Mesenchymal stem cell (in vitro differentiated cells and primary cell): ENCODE results near the gene SHANK2.

Source experiments
- DNase-seq: peaks from one replicate; pipeline ENCODE4 v3.0.0-alpha.2; 2013
- H2AFZ ChIP-seq: one replicate; pipeline ENCODE4 v1.6.1; 2013; ENCODE audit warnings: low read depth, mild to moderate bottlenecking, control low read depth, inconsistent platforms, low read length, moderate library complexity
- H2AK5ac ChIP-seq: 2 replicates; pipeline ENCODE4 v1.6.1; 2013; ENCODE audit warnings: low read length, moderate library complexity, mild to moderate bottlenecking, inconsistent platforms; ENCODE audit not compliant: severe bottlenecking
- H2BK120ac ChIP-seq: one replicate; pipeline ENCODE4 v1.6.1; 2013; ENCODE audit warnings: low read depth, mild to moderate bottlenecking, inconsistent platforms, low read length, moderate library complexity
- H2BK12ac ChIP-seq, 2 experiments: one replicate each; pipeline ENCODE4 v1.6.1; 2013; ENCODE audit warnings: inconsistent platforms in 2 of 2, low read length in 2 of 2, mild to moderate bottlenecking in 2 of 2, moderate library complexity in 2 of 2, control low read depth in 1 of 2
- H2BK15ac ChIP-seq: one replicate; pipeline ENCODE4 v1.6.1; 2013; ENCODE audit warnings: mild to moderate bottlenecking, low read depth, inconsistent platforms; ENCODE audit not compliant: poor library complexity, severe bottlenecking
- H2BK5ac ChIP-seq: 2 replicates; pipeline ENCODE4 v1.6.1; 2013; ENCODE audit warnings: low read depth, mild to moderate bottlenecking, low read length, control low read depth, inconsistent platforms; ENCODE audit not compliant: poor library complexity, severe bottlenecking
- H3K14ac ChIP-seq, 2 experiments: one replicate each; pipeline ENCODE4 v1.6.1; 2013; ENCODE audit warnings: inconsistent platforms in 2 of 2, low read length in 2 of 2, control low read depth in 1 of 2, mild to moderate bottlenecking in 1 of 2, moderate library complexity in 1 of 2
- H3K18ac ChIP-seq, 2 experiments: one replicate each; pipeline ENCODE4 v1.6.1; 2013; ENCODE audit warnings: inconsistent platforms in 2 of 2, low read length in 2 of 2, control low read depth in 1 of 2, low read depth in 1 of 2, mild to moderate bottlenecking in 1 of 2
- H3K23ac ChIP-seq, 2 experiments: one replicate each; pipeline ENCODE4 v1.6.1; 2013; ENCODE audit warnings: inconsistent platforms in 2 of 2, low read length in 2 of 2, mild to moderate bottlenecking in 2 of 2, moderate library complexity in 2 of 2, control low read depth in 1 of 2
- H3K27ac ChIP-seq: 2 replicates; pipeline ENCODE4 v1.5.1; 2013; ENCODE audit warnings: mild to moderate bottlenecking, moderate library complexity, low read length, control low read depth, inconsistent platforms; ENCODE audit not compliant: poor library complexity, severe bottlenecking
- H3K27me3 ChIP-seq, 2 experiments: 2 replicates each; pipeline versions ENCODE4 v1.6.1 to v1.7.0; 2013; ENCODE audit warnings: low read length in 2 of 2, mild to moderate bottlenecking in 2 of 2, moderate library complexity in 2 of 2, control low read depth in 1 of 2, inconsistent platforms in 1 of 2; ENCODE audit not compliant: control insufficient read depth in 1 of 2, insufficient read depth in 1 of 2
- H3K36me3 ChIP-seq, 2 experiments: 2 replicates each; pipeline versions ENCODE4 v1.6.1 to v1.7.0; 2013; ENCODE audit warnings: low read length in 2 of 2, control low read depth in 1 of 2, inconsistent platforms in 1 of 2, low read depth in 1 of 2, mild to moderate bottlenecking in 1 of 2; ENCODE audit not compliant: insufficient read depth in 2 of 2, control insufficient read depth in 1 of 2
- H3K4ac ChIP-seq, 2 experiments: one replicate each; pipeline ENCODE4 v1.6.1; 2013; ENCODE audit warnings: inconsistent platforms in 2 of 2, low read length in 2 of 2, mild to moderate bottlenecking in 2 of 2, moderate library complexity in 2 of 2, control low read depth in 1 of 2, low read depth in 1 of 2
- H3K4me1 ChIP-seq: 2 replicates; pipeline ENCODE4 v1.6.1; 2013; ENCODE audit warnings: low read depth, low read length, control low read depth; ENCODE audit not compliant: control insufficient read depth, insufficient read depth
- H3K4me2 ChIP-seq: 2 replicates; pipeline ENCODE4 v1.6.1; 2013; ENCODE audit warnings: low read length, mild to moderate bottlenecking, inconsistent platforms; ENCODE audit not compliant: poor library complexity, severe bottlenecking
- H3K4me3 ChIP-seq, 2 experiments: 2 replicates each; pipeline versions ENCODE4 v1.5.1 to v1.7.0; 2013; ENCODE audit warnings: low read length in 2 of 2, mild to moderate bottlenecking in 2 of 2, control low read depth in 1 of 2, low read depth in 1 of 2; ENCODE audit not compliant: insufficient read depth in 1 of 2
- H3K79me1 ChIP-seq: replicated peaks from 2 replicates; pipeline ENCODE4 v1.6.1; 2013; ENCODE audit warnings: mild to moderate bottlenecking, control low read depth, low read length, inconsistent platforms; ENCODE audit not compliant: poor library complexity, severe bottlenecking
- H3K9ac ChIP-seq: 2 replicates; pipeline ENCODE4 v1.7.0; 2013; ENCODE audit warnings: mild to moderate bottlenecking, low read length, moderate library complexity
- H3K9me3 ChIP-seq: 2 replicates; pipeline ENCODE4 v1.7.0; 2013; ENCODE audit warnings: mild to moderate bottlenecking, low read length; ENCODE audit not compliant: control insufficient read depth
- H4K8ac ChIP-seq: one replicate; pipeline ENCODE4 v1.6.1; 2013; ENCODE audit warnings: inconsistent platforms, mild to moderate bottlenecking, low read length, moderate library complexity
- H4K91ac ChIP-seq: one replicate; pipeline ENCODE4 v1.6.1; 2013; ENCODE audit warnings: mild to moderate bottlenecking, low read length, inconsistent platforms
- WGBS: methylation state at CpG from one replicate; pipeline ENCODE4 v1.1.7; 2013; ENCODE audit warnings: mixed read lengths; 5-methylcytosine and 5-hydroxymethylcytosine counted together

The SHANK2 gene

DNA sequence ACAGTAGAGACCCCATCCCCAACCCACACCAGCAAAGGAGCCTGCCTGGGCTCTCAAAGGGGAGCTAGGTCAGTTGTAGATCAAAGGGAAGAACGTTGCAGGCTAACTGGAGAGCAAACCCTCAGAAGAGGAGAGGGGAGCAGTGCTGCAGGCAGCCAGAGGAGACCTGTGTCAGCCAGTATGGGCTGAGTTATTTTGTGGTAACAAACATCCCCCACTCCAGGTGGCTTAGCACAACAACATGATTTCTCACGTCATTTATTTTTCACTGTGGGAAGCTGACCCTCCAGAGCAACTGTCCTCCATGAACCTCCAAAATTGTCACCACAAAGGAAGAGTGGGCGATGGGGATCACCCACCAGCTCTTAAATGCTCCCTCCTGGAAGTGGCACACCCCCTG is 19.8 kb upstream of the SHANK2 start:
- Histone ChIP-seq H3K27me3 (peaks cover 0 to 41% of the 10 kb centered on the region in 2 experiments), H2AK5ac (no peak overlapping the region), H2BK5ac (no peak overlapping the region), H2BK15ac (no peak overlapping the region), H3K14ac (no peak overlapping the region), H3K4me2 (no peak overlapping the region), H3K27ac (no peak overlapping the region), H2BK120ac (no peak overlapping the region), H3K4ac (no peak overlapping the region), H3K23ac (no peak overlapping the region), H4K91ac (no peak overlapping the region), H4K8ac (no peak overlapping the region), H3K4me1 (peaks cover 20% of the 10 kb centered on the region), H2BK12ac (no peak overlapping the region), H3K4me3 (no peak overlapping the region), H3K79me1 (no peaks in the 10 kb centered on the region), H3K9me3 (peaks cover 20% of the 10 kb centered on the region), H3K18ac (no peak overlapping the region), H3K9ac (no peak overlapping the region), H3K36me3 (no peaks in the 10 kb centered on the region), H2AFZ (no peak overlapping the region)
- 60% methylated on average over 3 of the region's 3 CpGs for WGBS
- no peak for DNase-seq

DNA sequence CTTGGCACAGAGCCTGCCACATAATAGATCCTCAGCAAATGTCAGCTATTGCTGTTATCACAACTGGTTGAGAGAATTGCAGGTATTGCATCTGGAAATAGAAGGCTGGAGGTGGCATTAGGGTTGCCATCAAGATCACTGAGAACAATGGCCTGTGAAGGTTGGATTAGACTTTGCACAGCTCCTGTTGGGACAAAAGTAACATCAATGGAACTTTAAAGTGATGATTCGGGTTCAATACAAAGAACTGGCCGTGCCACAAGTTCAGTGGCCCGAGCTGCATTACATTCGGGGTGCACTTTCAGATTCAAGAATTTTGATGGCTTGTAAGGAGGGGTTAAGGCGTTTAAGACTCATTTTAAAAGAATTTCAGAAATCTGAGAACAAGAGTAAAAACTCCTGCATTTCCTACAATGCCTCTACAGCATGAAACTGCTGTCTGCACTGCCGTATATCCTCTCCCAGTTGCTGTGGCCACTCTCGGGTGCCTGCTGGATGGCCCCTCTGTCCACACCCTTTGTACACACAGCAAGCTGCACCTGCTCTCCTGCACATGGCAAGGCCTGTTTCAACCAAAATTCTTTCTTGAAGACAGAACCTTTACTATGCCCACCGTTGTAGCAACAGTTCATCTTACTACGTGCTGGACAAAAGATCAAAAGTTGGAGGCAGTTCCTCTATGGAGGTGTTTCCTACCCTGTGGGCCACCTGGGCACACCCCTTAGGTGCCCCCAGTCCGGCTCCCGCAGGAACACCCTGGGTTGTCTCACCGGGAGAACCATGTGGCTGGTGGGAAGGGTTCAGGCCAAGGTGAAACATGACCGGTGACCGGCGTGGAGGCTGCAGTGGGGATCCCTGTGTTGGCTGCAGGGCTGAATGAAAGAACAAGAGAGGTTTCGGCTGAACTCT is 17.5 kb upstream of the SHANK2 start:
- Histone ChIP-seq H3K4me2 (peak overlapping the region; percentile 10), H2AK5ac (peak overlapping the region; percentile 2), H3K9me3 (peaks cover 20% of the 10 kb centered on the region), H3K14ac (no peak overlapping the region), H3K79me1 (no peaks in the 10 kb centered on the region), H3K27ac (peak overlapping the region; percentile 7), H2AFZ (no peak overlapping the region), H4K8ac (no peak overlapping the region), H2BK12ac (no peak overlapping the region), H3K27me3 (peaks cover 0 to 51% of the 10 kb centered on the region in 2 experiments), H4K91ac (no peak overlapping the region), H3K4me3 (no peak overlapping the region), H3K23ac (no peak overlapping the region), H3K4ac (no peak overlapping the region), H2BK5ac (no peak overlapping the region), H3K4me1 (peaks cover 22% of the 10 kb centered on the region), H3K36me3 (no peaks in the 10 kb centered on the region), H2BK15ac (no peak overlapping the region), H2BK120ac (no peak overlapping the region), H3K9ac (no peak overlapping the region), H3K18ac (no peak overlapping the region)
- WGBS = 73% methylated on average over 14 of the region's 16 CpGs
- DNase-seq = no peak

DNA sequence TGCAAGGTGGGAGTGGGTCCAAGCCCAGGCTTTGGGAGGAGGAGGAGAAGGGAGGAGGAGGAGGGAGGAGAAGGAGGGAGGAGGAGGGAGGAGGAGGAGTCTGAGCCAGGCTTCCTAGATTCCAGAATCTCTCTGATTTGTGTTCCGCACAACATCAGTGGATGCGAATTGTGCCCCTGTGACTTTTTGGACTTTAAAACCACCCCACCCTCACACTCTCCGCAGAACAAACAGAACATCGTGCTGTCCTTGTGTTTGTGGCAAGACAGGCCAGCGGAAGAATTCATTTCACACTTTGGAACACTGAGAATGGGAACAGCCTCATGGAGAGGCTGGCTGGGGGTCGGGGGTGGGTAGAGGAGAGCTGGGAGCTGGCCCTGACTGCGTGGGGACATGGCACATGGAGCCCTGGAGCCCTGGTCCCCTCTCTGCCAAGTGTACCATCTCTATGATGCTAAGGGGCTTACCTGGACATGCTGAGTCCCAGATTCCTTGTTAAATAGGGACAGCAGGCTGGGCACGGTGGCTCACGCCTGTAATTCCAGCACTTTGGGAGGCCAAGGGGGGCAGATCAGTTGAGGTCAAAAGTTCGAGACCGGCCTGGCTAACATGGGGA is 16.4 kb upstream of the SHANK2 start:
- no peaks in the 10 kb centered on the region for H3K36me3 ChIP-seq
- H2BK120ac ChIP-seq = no peak overlapping the region
- peaks cover 11% of the 10 kb centered on the region for H3K9me3 ChIP-seq
- H3K23ac ChIP-seq = no peak overlapping the region
- no peak overlapping the region for H2BK5ac ChIP-seq
- no peak overlapping the region for H2BK15ac ChIP-seq
- H2AK5ac ChIP-seq = peak overlapping the region; percentile 8
- H3K9ac ChIP-seq = no peak overlapping the region
- no peak overlapping the region for H3K27ac ChIP-seq
- DNase-seq = no peak
- no peak overlapping the region for H3K4me3 ChIP-seq
- H2BK12ac ChIP-seq = no peak overlapping the region
- no peak overlapping the region for H3K14ac ChIP-seq
- H2AFZ ChIP-seq = no peak overlapping the region
- peaks cover 22% of the 10 kb centered on the region for H3K4me1 ChIP-seq
- no peak overlapping the region for H4K91ac ChIP-seq
- H3K4ac ChIP-seq = no peak overlapping the region
- H3K4me2 ChIP-seq = no peak overlapping the region
- WGBS = 84% methylated on average over 11 of the region's 11 CpGs
- H4K8ac ChIP-seq = no peak overlapping the region
- peaks cover 0 to 60% of the 10 kb centered on the region in 2 experiments for H3K27me3 ChIP-seq
- no peak overlapping the region for H3K18ac ChIP-seq
- H3K79me1 ChIP-seq = no peaks in the 10 kb centered on the region

DNA sequence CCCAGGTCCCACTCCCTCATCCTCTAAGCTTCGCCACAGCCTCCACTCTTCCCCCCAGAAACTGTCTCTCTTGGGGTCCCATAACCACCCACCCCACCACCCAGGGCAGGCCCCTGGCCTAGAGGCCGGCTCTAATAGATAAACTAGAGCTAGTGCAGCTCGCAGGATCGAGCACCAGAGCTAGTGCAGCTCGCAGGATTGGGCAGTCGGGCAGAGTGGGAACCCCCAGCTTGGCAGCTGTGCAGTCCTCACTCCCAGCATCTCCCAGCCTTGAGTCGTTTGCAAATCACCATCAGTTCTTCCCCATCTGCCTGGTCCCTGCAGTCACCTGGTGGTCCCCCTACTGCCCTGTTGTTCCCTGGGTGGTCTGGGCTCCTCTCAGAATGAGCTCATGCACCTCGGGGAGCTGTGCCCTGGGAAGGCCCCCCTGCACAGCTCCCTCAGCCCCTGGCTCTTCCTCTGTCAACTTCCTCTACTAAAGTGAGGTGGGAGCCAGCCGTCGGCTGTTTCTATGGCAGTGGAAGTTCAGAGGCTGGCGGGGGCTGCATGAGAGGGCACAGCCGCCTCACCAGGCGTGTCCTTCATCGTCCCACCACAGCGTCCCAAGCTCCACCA is 15.5 kb upstream of the SHANK2 start:
- Histone ChIP-seq H3K36me3 (no peaks in the 10 kb centered on the region), H3K9me3 (peaks cover 2% of the 10 kb centered on the region), H2BK120ac (no peak overlapping the region), H3K9ac (no peak overlapping the region), H3K27ac (no peak overlapping the region), H2BK15ac (no peak overlapping the region), H3K27me3 (peaks cover 0 to 60% of the 10 kb centered on the region in 2 experiments), H3K14ac (no peak overlapping the region), H3K79me1 (no peaks in the 10 kb centered on the region), H2BK12ac (no peak overlapping the region), H2BK5ac (no peak overlapping the region), H2AFZ (no peak overlapping the region), H3K23ac (no peak overlapping the region), H4K8ac (no peak overlapping the region), H2AK5ac (peak overlapping the region; percentile 35), H3K4me2 (no peak overlapping the region), H3K4ac (no peak overlapping the region), H3K18ac (no peak overlapping the region), H4K91ac (no peak overlapping the region), H3K4me1 (peaks cover 25% of the 10 kb centered on the region), H3K4me3 (no peak overlapping the region)
- no peak for DNase-seq
- WGBS = 74% methylated on average over 15 of the region's 15 CpGs
